Measurements from ENCODE around the gene PTPRH.
A peak's percentile ranks its signal among the peaks of the same experiment; 100 is the strongest.
"Not testable (repeated sequence)": the region's sequence is repeated elsewhere in the genome, so short reads cannot be mapped to it uniquely, and the experiment has no call there.

PTPRH gene

DNA sequence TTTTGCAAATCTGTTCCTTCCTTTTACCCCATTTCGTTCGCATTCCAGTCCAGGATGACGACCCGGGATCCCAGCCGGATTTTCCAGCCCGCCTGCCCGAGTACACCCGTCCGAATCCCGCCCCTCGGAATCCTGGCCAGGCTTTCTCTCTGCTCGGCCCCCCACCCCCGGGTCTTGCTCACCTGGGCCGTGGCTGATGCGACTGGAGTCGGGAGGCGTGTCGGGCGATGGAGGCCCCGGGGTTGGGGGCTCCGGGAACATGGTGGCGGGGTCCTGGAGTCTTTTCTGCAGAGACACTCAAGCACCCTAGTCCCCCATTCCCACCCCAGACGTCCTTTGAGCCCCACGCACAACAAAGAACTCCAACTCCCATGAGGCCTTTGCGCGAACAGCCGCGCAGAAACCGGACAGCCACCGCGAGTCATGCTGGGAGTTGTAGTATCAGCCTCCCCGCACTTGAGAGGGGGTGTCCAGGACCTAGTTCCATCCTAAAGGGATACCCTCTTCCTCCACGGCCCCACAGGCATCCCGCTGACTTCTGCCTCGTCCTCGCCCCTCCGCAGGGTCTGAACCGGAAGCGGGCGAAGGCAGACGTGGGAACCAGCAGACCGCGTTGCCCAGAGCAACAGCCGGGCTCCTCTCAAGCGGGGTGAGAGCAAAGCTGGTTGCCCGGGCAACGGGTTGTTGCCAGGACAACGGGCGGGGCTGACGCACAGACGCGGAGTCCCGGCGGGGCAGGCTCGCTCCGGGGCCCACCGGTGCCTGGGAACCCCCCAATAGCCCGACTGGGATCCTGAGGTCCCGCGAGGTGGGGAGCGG, 30.3 kb downstream of the PTPRH start:
- no peak for FAIRE-seq

- FAIRE-seq: no peak
Observed at GRCh38 chr19:55176076-55176475, 33.2 kb downstream of the PTPRH start.

DNA sequence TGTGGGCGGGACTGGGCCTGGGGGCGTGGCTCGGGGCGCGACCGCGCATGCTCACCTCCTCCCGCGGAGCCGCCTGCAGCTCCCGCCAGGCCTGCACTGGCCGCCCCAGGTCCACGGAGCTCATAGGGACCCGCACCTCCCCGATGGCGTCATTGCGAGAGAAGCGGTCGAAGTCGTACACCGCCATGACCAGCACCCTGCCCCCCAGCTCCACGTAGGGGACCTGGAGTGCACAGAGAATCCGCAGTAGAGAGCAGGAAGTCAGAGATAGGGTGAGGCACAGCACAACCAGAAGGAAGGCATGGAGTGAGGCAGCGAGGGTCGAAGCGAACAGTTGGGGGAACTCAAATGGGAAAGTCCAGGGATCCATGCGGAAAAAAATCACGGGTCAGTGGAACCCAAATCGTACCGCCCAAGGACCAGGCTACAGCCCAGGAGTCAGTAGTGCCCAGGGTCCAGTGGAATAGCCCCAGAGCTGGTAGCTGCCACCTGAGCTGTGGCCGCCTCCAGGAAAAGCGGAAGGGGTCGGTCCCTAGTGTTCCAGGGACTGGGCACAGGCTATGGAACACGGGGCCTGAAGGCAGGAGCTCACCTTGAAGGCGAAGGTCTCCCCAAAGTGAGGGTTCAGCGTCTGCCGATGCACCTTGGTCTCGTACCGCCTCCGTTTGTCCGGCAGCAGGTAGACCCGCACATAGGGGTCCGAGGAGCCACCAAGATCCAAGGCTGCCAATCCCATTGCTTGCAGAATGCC, 34.0 kb downstream of the PTPRH start:
- no peak for FAIRE-seq

- FAIRE-seq: no peak
Observed at GRCh38 chr19:55174425-55175116, 34.7 kb downstream of the PTPRH start.

GRCh38 chr19:55173714-55174409, 35.4 kb downstream of the PTPRH start:
- no peak for FAIRE-seq

- FAIRE-seq: no peak
Observed at GRCh38 chr19:55173186-55173713, 36.1 kb downstream of the PTPRH start.

GRCh38 chr19:55172741-55173140, 36.6 kb downstream of the PTPRH start:
- no peak for FAIRE-seq

- FAIRE-seq: not testable (repeated sequence)
Observed at GRCh38 chr19:55172318-55172717, 37.0 kb downstream of the PTPRH start.

GRCh38 chr19:55171440-55171839, 37.9 kb downstream of the PTPRH start:
- no peak for FAIRE-seq

DNA sequence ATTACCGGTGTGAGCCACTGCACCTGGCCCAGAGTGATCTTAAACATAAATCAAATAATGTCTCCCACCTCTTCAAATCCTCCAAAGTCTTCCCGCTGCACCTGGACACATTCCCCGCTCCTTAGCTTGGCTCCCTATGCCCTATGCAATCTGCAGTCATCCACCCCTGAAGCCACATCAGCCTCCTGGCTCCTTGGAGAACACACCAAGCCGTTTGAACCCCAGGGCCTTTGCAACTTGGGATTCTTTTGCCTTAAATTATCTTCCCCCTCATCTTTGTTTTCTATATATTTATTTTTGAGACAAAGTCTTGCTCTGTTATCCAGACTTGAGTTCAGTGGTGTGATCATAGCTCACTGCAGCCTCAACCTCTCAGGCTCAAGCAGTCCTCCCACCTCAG, 40.2 kb downstream of the PTPRH start:
- FAIRE-seq: no peak

- peak; percentile 94 for FAIRE-seq
Observed at GRCh38 chr19:55166530-55167268, 42.6 kb downstream of the PTPRH start, which contains the start of gene DNAAF3. DNAAF3 (minus strand) TSS chr19:55166613; CDS start chr19:55166413, 200 bp downstream.

DNA sequence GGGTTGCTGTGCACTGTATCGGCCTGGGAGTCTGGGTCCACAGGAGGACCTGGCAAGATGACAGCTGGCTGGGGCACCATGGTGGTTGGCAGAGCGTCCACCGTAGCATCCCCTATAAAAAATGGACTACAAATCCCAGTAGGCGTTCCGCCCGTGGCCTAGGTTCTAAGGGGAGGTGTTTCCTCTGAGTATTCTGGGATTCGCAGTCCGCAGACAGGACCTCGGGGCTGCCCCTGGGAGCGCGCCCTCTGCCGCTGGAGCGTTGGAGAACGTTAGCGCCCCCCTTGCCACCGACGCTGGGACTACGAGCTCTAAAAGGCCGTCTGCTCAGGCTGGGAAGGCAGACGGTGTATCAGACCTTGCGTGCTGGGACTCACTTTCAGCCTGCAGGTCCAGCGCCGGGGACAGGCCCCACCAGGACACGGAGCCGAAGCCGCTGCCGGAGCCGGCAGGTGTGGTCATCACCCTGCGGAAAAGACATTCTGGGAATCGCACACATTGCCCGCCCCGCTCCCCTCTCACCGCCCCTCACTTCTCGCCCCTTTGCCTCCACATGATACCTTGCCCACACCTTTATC, 43.3 kb downstream of the PTPRH start:
- FAIRE-seq: no peak

- no peak for FAIRE-seq
Observed at GRCh38 chr19:55161571-55162322, 47.6 kb downstream of the PTPRH start.

GRCh38 chr19:55160986-55161365, 48.3 kb downstream of the PTPRH start:
- FAIRE-seq: no peak

- no peak for FAIRE-seq
Observed at GRCh38 chr19:55160128-55160985, 48.9 kb downstream of the PTPRH start.

- FAIRE-seq: no peak
Observed at GRCh38 chr19:55158848-55159749, 50.2 kb downstream of the PTPRH start.

DNA sequence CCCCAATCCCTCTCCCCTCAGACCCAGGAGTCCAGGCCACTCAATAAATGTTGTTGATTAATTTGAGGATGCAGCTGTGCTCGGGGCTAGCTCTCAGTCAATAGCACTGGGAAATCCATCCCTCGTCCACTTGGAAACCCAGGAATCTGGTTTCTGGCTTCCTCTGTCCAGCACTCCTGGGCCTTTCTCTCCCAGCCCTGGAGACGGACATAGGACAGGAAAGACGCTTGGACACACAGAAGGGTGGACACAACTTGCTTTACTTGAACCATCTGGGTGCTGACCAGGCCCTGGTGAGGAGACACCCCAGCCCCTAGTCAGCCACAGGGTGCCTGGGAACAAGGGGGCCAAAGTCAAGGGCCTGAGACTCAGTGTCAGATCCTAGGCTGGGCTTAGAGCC, 50.9 kb downstream of the PTPRH start:
- no peak for FAIRE-seq

All from endometrium (tissue), 2 donors.